Measurements from ENCODE around the gene CAPN8.
"Not testable (repeated sequence)": the region's sequence is repeated elsewhere in the genome, so short reads cannot be mapped to it uniquely, and the experiment has no call there.

CAPN8 gene

GRCh38 chr1:223525957-223526356 lies 139.5 kb downstream of the CAPN8 start:
- no peak for DNase-seq (ENCODE audit: low read depth)

GRCh38 chr1:223525546-223525945 lies 140.0 kb downstream of the CAPN8 start:
- no peak for DNase-seq (ENCODE audit: low read depth)

- no peak for DNase-seq (ENCODE audit: low read depth)
Measured at GRCh38 chr1:223524930-223525451, 140.5 kb downstream of the CAPN8 start.

GRCh38 chr1:223521150-223521549 lies 144.4 kb downstream of the CAPN8 start:
- DNase-seq (ENCODE audit: low read depth), result no peak

DNA sequence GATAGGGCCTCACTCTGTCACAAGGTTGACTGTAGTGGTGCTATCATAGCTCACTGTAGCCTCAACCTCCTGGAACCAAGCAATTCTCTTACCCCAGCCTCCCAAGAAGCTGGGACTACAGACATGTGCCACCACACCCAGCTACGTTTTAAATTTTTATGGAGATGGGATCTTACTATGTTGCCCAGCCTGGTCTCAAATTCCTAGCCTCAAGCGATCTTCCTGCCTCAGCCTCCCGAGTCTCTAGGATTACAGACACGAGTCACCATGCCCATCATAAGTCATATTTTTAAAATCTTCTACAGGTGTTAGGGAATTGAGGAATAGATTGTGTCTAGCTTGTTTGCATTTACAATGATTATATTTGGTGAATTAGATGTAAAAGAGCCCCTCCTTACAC lies 145.3 kb downstream of the CAPN8 start:
- DNase-seq (ENCODE audit: low read depth), result no peak

GRCh38 chr1:223519116-223519515 lies 146.4 kb downstream of the CAPN8 start:
- no peak for DNase-seq (ENCODE audit: low read depth)

DNA sequence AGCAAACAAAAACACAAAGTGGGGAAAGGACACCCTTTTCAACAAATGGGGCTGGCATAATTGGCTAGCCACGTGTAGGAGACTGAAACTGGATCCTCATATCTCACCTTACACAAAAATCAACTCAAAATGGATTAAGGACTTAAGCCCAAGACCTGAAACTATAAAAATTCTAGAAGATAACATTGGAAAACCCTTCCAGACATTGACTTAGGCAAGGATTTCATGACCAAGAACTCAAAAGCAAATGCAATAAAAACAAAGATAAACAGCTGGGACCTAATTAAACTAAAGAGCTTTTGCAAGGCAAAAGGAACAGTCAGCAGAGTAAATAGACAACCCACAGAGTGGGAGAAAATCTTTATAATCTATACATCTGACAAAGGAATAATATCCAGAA lies 146.9 kb downstream of the CAPN8 start:
- DNase-seq (ENCODE audit: low read depth), result not testable (repeated sequence)

DNA sequence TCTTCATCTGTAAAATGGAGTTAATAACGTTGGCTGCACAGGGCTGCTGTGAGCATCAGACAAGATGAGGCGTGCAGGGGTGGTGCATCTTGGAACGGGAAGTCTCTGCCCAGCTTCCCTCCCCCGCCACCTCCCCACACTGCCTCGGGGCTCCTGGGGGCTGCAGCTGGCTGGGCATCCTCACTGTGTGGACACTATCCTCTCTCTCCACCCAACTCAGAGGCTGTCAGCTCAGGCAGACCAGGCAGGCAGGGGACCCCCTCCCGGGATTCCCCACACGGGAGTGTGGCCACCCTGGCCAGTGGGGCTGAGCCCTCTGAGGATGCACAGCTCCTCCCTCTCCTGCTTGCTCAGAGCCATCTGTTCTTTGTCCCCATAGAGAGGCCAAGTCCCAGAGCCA lies 149.6 kb downstream of the CAPN8 start:
- no peak for DNase-seq (ENCODE audit: low read depth)

- no peak for DNase-seq (ENCODE audit: low read depth)
Measured at GRCh38 chr1:223515421-223515820, 150.1 kb downstream of the CAPN8 start.

GRCh38 chr1:223514644-223515043 lies 150.9 kb downstream of the CAPN8 start:
- DNase-seq (ENCODE audit: low read depth), result no peak

DNA sequence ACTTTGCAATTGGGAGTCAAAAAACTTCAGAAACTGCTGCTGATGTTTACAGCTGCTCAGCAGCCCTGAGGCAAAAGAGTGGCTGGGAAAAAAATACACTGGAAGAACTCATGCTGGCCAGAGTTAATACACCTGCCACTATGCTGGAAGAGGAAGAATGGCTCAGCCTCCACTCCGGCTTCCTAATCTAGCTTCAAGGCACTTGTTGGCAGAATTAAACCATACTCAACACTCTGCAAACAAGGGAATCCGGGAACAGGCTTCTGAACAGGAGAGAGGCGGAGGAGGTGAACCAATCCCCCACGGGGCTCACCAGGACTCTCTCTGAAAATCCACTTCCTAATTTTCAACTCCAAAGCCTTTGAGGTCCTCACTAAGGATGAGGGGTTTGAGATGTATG lies 152.2 kb downstream of the CAPN8 start:
- no peak for DNase-seq (ENCODE audit: low read depth)

DNA sequence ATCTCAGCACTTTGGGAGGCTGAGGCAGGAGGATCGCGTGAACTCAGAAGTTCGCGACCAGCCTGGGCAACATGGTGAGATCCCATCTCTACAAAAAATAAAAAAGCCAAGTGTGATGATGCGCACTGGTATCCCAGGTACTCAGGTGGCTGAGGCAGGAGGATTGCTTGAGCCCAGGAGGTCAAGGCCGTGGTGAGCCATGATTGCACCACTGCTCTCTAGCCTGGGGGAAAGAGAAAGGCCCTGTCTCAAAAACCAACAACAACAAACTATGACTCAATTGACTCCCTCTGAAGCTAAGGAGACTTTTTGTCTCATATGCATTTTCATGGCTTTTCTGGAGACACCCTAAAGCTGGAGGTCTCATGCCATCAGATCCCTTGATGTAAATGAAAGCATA lies 153.4 kb downstream of the CAPN8 start:
- no peak for DNase-seq (ENCODE audit: low read depth)

- no peak for DNase-seq (ENCODE audit: low read depth)
Measured at GRCh38 chr1:223508796-223509195, 156.7 kb downstream of the CAPN8 start.

- DNase-seq (ENCODE audit: low read depth), result no peak
Measured at GRCh38 chr1:223504741-223505140, 160.8 kb downstream of the CAPN8 start.

DNA sequence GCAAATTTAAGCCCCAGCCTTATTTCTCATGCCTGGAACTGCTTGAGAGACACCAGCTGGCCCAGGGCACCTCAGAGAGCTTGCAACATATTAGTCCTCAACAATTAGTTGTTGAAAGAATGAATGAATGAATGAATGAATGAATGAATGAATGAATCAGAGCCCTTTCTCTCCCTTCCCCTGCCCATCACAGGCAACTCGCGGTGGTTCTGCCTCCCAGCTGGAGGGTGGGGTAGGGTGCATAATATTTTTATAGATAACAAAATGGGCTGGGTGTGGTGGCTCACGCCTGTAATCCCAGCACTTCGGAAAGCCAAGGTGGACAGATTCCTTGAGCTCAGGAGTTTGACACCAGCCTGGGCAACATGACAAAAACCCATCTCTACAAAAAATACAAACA lies 162.2 kb downstream of the CAPN8 start:
- no peak for DNase-seq (ENCODE audit: low read depth)

DNA sequence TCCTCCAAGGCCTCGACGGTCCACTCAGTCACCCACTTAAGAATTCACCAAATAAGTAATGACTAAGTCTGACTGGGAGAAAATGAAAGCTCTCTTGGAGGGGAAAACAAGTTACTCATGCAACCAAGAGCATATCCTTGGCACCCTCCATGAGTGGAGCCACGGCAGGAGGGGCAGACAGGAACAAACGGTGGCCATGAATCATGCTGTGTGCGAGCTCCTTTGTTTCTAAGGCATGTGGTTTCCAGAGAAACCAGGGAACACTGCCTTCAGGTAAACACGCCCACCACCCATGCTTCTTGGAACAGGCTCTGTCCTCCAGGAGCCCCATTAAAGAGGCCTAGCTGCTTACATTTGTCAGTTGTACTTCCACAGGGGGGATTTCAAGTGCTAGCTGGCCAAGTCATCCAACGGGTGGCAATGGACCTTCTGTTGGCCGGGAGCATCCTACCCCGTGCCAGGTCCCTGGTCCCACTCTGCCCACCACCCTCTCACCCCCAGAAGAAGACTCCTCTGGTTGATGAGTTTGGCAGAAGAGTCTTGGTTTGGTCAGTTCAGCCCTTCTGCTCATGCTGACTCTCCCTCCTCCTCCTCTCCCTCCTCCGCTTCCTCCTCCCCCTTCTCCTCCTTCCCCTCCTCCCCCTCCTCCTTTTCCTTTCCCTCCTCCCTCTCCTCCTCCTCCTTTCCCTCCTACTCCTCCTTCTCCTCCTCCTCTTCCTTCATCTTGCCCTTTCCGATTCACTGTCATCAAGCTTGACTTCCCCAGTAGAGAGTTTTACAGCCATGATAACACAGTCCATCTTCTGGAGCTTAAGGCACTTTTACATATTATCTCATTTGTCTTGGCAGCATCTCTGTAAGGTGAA lies 164.7 kb downstream of the CAPN8 start:
- no peak for DNase-seq (ENCODE audit: low read depth)

- no peak for DNase-seq (ENCODE audit: low read depth)
Measured at GRCh38 chr1:223496883-223497282, 168.6 kb downstream of the CAPN8 start.

DNA sequence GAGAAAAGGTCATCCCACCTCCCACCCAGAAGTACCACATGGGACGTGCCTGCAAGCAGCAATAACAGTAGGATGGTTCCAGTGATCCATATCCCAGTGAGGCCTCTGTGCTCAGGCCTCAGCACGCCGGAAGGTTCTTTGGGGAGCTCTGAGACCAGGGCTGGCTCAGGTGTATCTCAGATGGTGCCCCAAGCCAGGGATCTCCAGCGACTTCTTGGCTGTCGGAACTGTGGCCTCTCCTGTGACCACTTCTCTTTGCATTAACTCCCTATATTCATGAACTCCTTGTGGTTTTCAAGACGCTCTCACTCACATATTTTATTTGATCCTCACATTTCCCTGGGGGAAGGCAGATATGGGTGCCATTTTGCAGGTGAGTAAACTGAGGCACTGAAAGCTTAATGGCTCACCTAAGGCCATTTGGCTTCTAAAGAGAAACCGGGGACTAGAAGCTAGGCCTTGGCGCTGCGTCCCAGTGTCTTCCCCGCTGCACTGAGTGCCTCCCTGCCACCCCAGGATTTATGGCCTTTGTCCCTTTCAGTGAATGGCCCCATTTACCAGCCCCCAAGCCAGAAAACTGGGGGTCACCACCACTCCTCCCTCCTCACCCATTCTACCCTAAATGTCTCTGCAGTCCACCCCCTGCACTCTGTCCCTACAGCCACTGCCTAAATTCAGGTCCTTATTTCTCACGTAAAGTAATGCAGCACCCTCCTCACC lies 170.4 kb downstream of the CAPN8 start:
- no peak for DNase-seq (ENCODE audit: low read depth)

DNA sequence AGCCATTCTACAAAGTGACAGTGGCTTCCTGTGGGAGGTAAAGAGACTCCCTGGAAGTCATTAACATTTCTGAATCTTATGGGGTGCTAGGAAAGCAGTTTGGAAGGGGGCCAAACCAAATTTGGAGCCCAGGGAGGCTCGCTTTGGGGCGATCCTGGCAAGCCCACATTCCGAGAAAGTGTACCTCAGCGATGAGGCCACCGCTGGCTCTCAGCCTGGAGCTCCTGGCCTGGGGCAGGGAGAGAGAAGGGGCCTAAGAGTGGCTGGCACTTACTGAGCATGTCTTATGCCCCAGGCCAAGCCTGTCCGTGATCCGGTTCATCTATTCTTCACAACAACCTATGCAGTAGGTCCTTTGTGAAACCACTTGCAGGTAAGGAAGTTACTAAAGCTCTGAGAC lies 173.5 kb downstream of the CAPN8 start:
- DNase-seq (ENCODE audit: low read depth), result no peak

Data from activated T-cell treated with anti-CD3 and anti-CD28 coated beads for 1 hour (primary cell).